H1 (cell line): ENCODE data around the gene ST6GALNAC5. TPM values are rescaled to one million over a fixed set of nuclear protein-coding genes. Genes with fewer than 3 reads are reported as not detected.

Experiments used
- CTCF ChIA-PET: fragments of 300-600 bp; sonication (Branson Sonifier 250); formaldehyde crosslinking; loops from one replicate; lab custom pipeline; 2021; ENCODE audit not compliant: partially characterized antibody; lab: Charles Lee
- POLR2A ChIA-PET: fragments of 300-600 bp; sonication (Branson Sonifier 250); formaldehyde crosslinking; loops from one replicate; lab custom pipeline; 2021; ENCODE audit warnings: inconsistent platforms; ENCODE audit not compliant: partially characterized antibody; lab: Charles Lee
- DNase-seq, 2 experiments: peaks; one replicate each; pipeline versions ENCODE4 v3.0.0 to v3.0.0-alpha.2; 2010 to 2022; ENCODE audit warnings: low spot score in 2 of 2, low read depth in 1 of 2, mixed read lengths in 1 of 2
- FAIRE-seq: peaks from 2 replicates; lab custom pipeline; 2011; peaks lifted over from hg19 to GRCh38; lab: Jason Lieb, UNC
- H2AFZ ChIP-seq: 2 replicates; pipeline ENCODE4 v1.8.1; 2012; ENCODE audit warnings: low read length, inconsistent platforms
- H2AK5ac ChIP-seq: 2 replicates; pipeline ENCODE4 v1.6.1; 2013; ENCODE audit warnings: low read depth, low read length
- H2BK120ac ChIP-seq: replicated peaks from 2 replicates; pipeline ENCODE3; 2013; ENCODE audit warnings: low read depth, low read length, inconsistent platforms
- H2BK12ac ChIP-seq: 2 replicates; pipeline ENCODE4 v1.6.1; 2013; ENCODE audit warnings: low read depth, low read length
- H2BK15ac ChIP-seq: 2 replicates; pipeline ENCODE4 v1.6.1; 2013; ENCODE audit warnings: low read length
- H2BK20ac ChIP-seq: 2 replicates; pipeline ENCODE4 v1.6.1; 2013; ENCODE audit warnings: low read length
- H2BK5ac ChIP-seq: 2 replicates; pipeline ENCODE4 v1.6.1; 2013; ENCODE audit warnings: low read depth, low read length
- H3K14ac ChIP-seq: 2 replicates; pipeline ENCODE4 v1.6.1; 2013; ENCODE audit warnings: inconsistent platforms; ENCODE audit not compliant: insufficient read length
- H3K18ac ChIP-seq: 2 replicates; pipeline ENCODE4 v1.6.1; 2013; ENCODE audit warnings: low read length; ENCODE audit errors: extremely low read depth
- H3K23ac ChIP-seq: 2 replicates; pipeline ENCODE4 v1.6.1; 2013; ENCODE audit warnings: inconsistent platforms; ENCODE audit not compliant: insufficient read length
- H3K23me2 ChIP-seq: 2 replicates; pipeline ENCODE4 v1.6.1; 2013; ENCODE audit warnings: low read depth, low read length
- H3K27ac ChIP-seq: 2 replicates; pipeline ENCODE4 v1.6.1; 2011; ENCODE audit warnings: low read depth, low read length, inconsistent platforms
- H3K27me3 ChIP-seq, 4 experiments: replicated peaks in 1 of 4; 1 replicate in 1 of 4; 2 replicates in 3 of 4; pipeline versions ENCODE4 v1.6.1 to v1.8.1; 2011 to 2013; ENCODE audit warnings: low read length in 3 of 4, mild to moderate bottlenecking in 3 of 4, inconsistent platforms in 2 of 4, mixed read lengths in 2 of 4, moderate library complexity in 1 of 4; ENCODE audit not compliant: control insufficient read depth in 3 of 4, insufficient read depth in 3 of 4; ENCODE audit errors: extremely low read depth in 1 of 4
- H3K36me3 ChIP-seq, 4 experiments: 2 replicates each; pipeline versions ENCODE4 v1.6.1 to v1.8.1; 2011 to 2013; ENCODE audit warnings: mild to moderate bottlenecking in 4 of 4, low read length in 3 of 4, moderate library complexity in 2 of 4, control low read depth in 1 of 4, inconsistent platforms in 1 of 4; ENCODE audit not compliant: insufficient read depth in 4 of 4, control insufficient read depth in 2 of 4
- H3K4ac ChIP-seq: replicated peaks from 2 replicates; pipeline ENCODE3; 2013; ENCODE audit warnings: low read length, low read depth, mixed read lengths, inconsistent platforms; ENCODE audit not compliant: insufficient read length
- H3K4me1 ChIP-seq, 4 experiments: replicated peaks in 1 of 4; 1 replicate in 1 of 4; 2 replicates in 3 of 4; pipeline versions ENCODE4 v1.6.1 to v1.8.1; 2011 to 2013; ENCODE audit warnings: low read length in 3 of 4, inconsistent platforms in 2 of 4, mixed read lengths in 1 of 4; ENCODE audit not compliant: insufficient read depth in 4 of 4, control insufficient read depth in 3 of 4
- H3K4me2 ChIP-seq, 2 experiments: 2 replicates each; pipeline versions ENCODE4 v1.6.1 to v1.8.1; 2011 to 2013; ENCODE audit warnings: low read depth in 2 of 2, low read length in 2 of 2, control low read depth in 1 of 2, inconsistent platforms in 1 of 2, mild to moderate bottlenecking in 1 of 2; ENCODE audit not compliant: insufficient read depth in 1 of 2
- H3K4me3 ChIP-seq, 4 experiments: fragments of 200-600, 300-600 bp in 1 of 4; sonication (generic), shearing (Covaris generic), sonication (Bioruptor Twin) in 1 of 4; 2 replicates each; pipeline versions ENCODE4 v1.5.1 to v1.8.1; 2011 to 2016; ENCODE audit warnings: low read length in 4 of 4, low read depth in 3 of 4, control low read depth in 2 of 4, inconsistent platforms in 2 of 4, mild to moderate bottlenecking in 2 of 4, mixed read lengths in 1 of 4, moderate library complexity in 1 of 4; ENCODE audit not compliant: insufficient read depth in 2 of 4; ENCODE audit errors: extremely low read depth in 1 of 4
- H3K56ac ChIP-seq: replicated peaks from 2 replicates; pipeline ENCODE3; 2013; ENCODE audit warnings: low read depth, mild to moderate bottlenecking, mixed read lengths, low read length, inconsistent platforms; ENCODE audit not compliant: insufficient read length
- H3K79me1 ChIP-seq: 2 replicates; pipeline ENCODE4 v1.6.1; 2013; ENCODE audit warnings: low read depth, low read length, control low read depth
- H3K79me2 ChIP-seq, 2 experiments: 2 replicates each; pipeline versions ENCODE4 v1.6.1 to v1.8.1; 2012 to 2013; ENCODE audit warnings: low read length in 2 of 2, mild to moderate bottlenecking in 2 of 2, inconsistent platforms in 1 of 2; ENCODE audit not compliant: insufficient read depth in 2 of 2, control insufficient read depth in 1 of 2
- H3K9ac ChIP-seq, 4 experiments: replicated peaks in 1 of 4; 1 replicate in 1 of 4; 2 replicates in 3 of 4; pipeline versions ENCODE4 v1.6.1 to v1.8.1; 2011 to 2013; ENCODE audit warnings: low read depth in 3 of 4, low read length in 3 of 4, control low read depth in 2 of 4, mild to moderate bottlenecking in 2 of 4, moderate library complexity in 2 of 4, inconsistent platforms in 1 of 4; ENCODE audit errors: extremely low read depth in 1 of 4
- H3K9me3 ChIP-seq, 2 experiments: 2 replicates each; pipeline versions ENCODE4 v1.6.1 to v1.8.1; 2012 to 2013; ENCODE audit warnings: mild to moderate bottlenecking in 2 of 2, moderate library complexity in 2 of 2, control low read depth in 1 of 2, inconsistent platforms in 1 of 2, low read depth in 1 of 2, low read length in 1 of 2, mixed read lengths in 1 of 2; ENCODE audit not compliant: insufficient read depth in 2 of 2
- H4K20me1 ChIP-seq, 2 experiments: replicated peaks in 1 of 2; 2 replicates each; pipeline versions ENCODE3 to v1.8.1; 2011 to 2013; ENCODE audit warnings: inconsistent platforms in 2 of 2, low read length in 2 of 2, mild to moderate bottlenecking in 1 of 2; ENCODE audit not compliant: insufficient read depth in 2 of 2, control insufficient read depth in 1 of 2
- H4K5ac ChIP-seq: 2 replicates; pipeline ENCODE4 v1.6.1; 2013; ENCODE audit warnings: low read length, low read depth, mixed read lengths, inconsistent platforms; ENCODE audit not compliant: insufficient read length
- H4K8ac ChIP-seq: 2 replicates; pipeline ENCODE4 v1.8.0; 2013; ENCODE audit warnings: mild to moderate bottlenecking, moderate library complexity, low read length, inconsistent platforms; ENCODE audit not compliant: insufficient read depth; ENCODE audit errors: extremely low read depth
- H4K91ac ChIP-seq: replicated peaks from 2 replicates; pipeline ENCODE3; 2013; ENCODE audit warnings: low read length, mixed read lengths, inconsistent platforms; ENCODE audit not compliant: insufficient read length
- CBX8 ChIP-seq: fragments of 300-800, 300-1000 bp; sonication (generic); IDR thresholded peaks from 2 replicates; pipeline ENCODE4 v1.7.1; 2016; ENCODE audit warnings: low read depth, low read length, borderline replicate concordance
- FOSL1 ChIP-seq: IDR thresholded peaks from 2 replicates; pipeline ENCODE4 v1.6.1; 2011; ENCODE audit warnings: mild to moderate bottlenecking, low read depth, low read length, moderate library complexity; ENCODE audit not compliant: insufficient read depth
- HDAC6 ChIP-seq: IDR thresholded peaks from one replicate; pipeline ENCODE4 v1.7.1; 2012; ENCODE audit warnings: low read depth, mild to moderate bottlenecking, inconsistent platforms, low read length, moderate library complexity
- KDM5A ChIP-seq: fragments of 200-600 bp; IDR thresholded peaks from 2 replicates; pipeline ENCODE4 v1.7.1; 2012; ENCODE audit warnings: mild to moderate bottlenecking, low read length, inconsistent platforms, mixed read lengths
- PHF8 ChIP-seq: fragments of 200-600 bp; sonication (generic); conservative IDR thresholded peaks from 2 replicates; pipeline ENCODE4 v1.7.1; 2012; ENCODE audit warnings: low read depth, mild to moderate bottlenecking, inconsistent platforms, low read length, moderate library complexity
- SIX5 ChIP-seq: IDR thresholded peaks from 2 replicates; pipeline ENCODE4 v1.6.1; 2011; ENCODE audit warnings: mild to moderate bottlenecking, low read depth, low read length
- SP2 ChIP-seq: IDR thresholded peaks from 2 replicates; pipeline ENCODE4 v1.6.1; 2012; ENCODE audit warnings: mild to moderate bottlenecking, low read length, inconsistent platforms
- TEAD4 ChIP-seq: IDR thresholded peaks from 2 replicates; pipeline ENCODE4 v1.6.1; 2012; ENCODE audit warnings: low read depth, low read length, inconsistent platforms, mixed read lengths
- WGBS, 2 experiments: shearing (Covaris generic) in 1 of 2; methylation state at CpG; one replicate each; pipeline versions ENCODE4 v1.1.6 to v1.1.7; 2013 to 2015; ENCODE audit warnings: low lambda C conversion rate in 2 of 2, mixed read lengths in 2 of 2, inconsistent platforms in 1 of 2, low coverage in 1 of 2, missing lambda C conversion rate in 1 of 2; ENCODE audit not compliant: insufficient replicate concordance in 2 of 2, insufficient coverage in 1 of 2, insufficient read length in 1 of 2; ENCODE audit errors: extremely low coverage in 1 of 2, missing lambda C conversion rate in 1 of 2; 5-methylcytosine and 5-hydroxymethylcytosine counted together
- polyA plus RNA-seq, 7 experiments: library from polyadenylated mRNA; depleted of rRNA in 3 of 7; stranded (reverse) in 5 of 7; unstranded in 2 of 7; fragments of >200 nt in 5 of 7; fragments of 200-250 nt in 2 of 7; gene quantifications; 1 replicate in 5 of 7; 2 replicates in 1 of 7; 4 replicates in 1 of 7; pipeline versions ENCODE4 v1.2.1 to v1.2.3, GENCODE V29; 2011 to 2013; ENCODE audit warnings: missing spikeins in 2 of 7, mixed read lengths in 2 of 7
- total RNA-seq: library from RNA; stranded (reverse); fragmentation: NEBNext Ultra II Directional; extraction: Animal tissue kit (Norgen Biotek cat#: 25700); gene quantifications from 2 replicates; pipeline ENCODE4 v1.2.1, GENCODE V29; 2021
- TF ChIP-seq, protein P1 (sequence below): IDR thresholded peaks from 2 replicates; pipeline ENCODE4 v1.6.1; 2012; ENCODE audit warnings: inconsistent platforms
- TF ChIP-seq, protein P2 (sequence below): IDR thresholded peaks from 2 replicates; pipeline ENCODE4 v1.6.1; 2011; ENCODE audit warnings: low read length, improper control_type of control experiment
- TF ChIP-seq, protein P3 (sequence below): IDR thresholded peaks from 2 replicates; pipeline ENCODE4 v1.6.1; 2012; ENCODE audit warnings: inconsistent platforms

The ST6GALNAC5 gene
- total and polyA plus RNA-seq, 2 of the 8 experiments (the other 6 are each of a cell fraction or from before 2014, with no cell fraction given) = 6.2 to 7.3 TPM

DNA sequence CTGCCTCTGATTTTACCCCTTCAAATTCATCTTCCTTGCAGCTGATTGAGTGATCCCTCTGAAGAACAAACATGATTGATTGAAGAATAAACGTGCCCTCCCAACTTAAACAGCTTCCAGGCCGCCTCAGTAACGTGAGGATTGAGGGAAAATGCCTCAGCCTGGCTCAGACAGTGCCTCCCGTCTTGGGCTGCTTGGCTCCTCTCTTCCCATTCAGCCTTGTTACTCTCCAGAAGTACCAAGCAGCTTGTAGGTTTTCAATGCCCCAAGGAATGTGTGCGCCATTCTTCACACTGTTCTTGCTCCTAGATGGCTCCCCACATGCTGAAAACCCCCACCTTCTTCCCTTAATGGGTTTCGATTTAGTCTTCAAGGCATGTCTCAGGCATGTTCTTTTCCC, 51.8 kb downstream of the ST6GALNAC5 start:
- Histone ChIP-seq H2BK15ac (no peak overlapping the region), H3K4me1 (peaks cover 0 to 5% (median 0%) of the 10 kb centered on the region in 4 experiments; a peak in 2 of 7 replicates), H3K23ac (no peak overlapping the region), H3K4me3 (no peak overlapping the region), H3K27ac (peak overlapping the region; percentile 36; the same call in 1 of the 2 replicates), H3K56ac (no peak overlapping the region), H3K36me3 (no peaks in the 10 kb centered on the region), H3K23me2 (no peaks in the 10 kb centered on the region), H3K18ac (peak overlapping the region; percentile 75; the same call in 1 of the 2 replicates), H4K91ac (peak overlapping the region; percentile 2), H2AK5ac (no peak overlapping the region), H3K14ac (no peak overlapping the region), H3K4me2 (no peak overlapping the region), H3K4ac (no peak overlapping the region), H2BK20ac (no peak overlapping the region), H4K20me1 (no peaks in the 10 kb centered on the region), H2BK5ac (peak overlapping the region; percentile 63; the same call in 1 of the 2 replicates), H2BK12ac (peak overlapping the region; percentile 96), H2AFZ (peak overlapping the region; percentile 70; the same call in 1 of the 2 replicates), H3K79me2 (no peaks in the 10 kb centered on the region), H2BK120ac (no peak overlapping the region), H3K9ac (no peak overlapping the region), H4K8ac (no peak overlapping the region), H4K5ac (no peak overlapping the region), H3K27me3 (no peaks in the 10 kb centered on the region), H3K79me1 (no peaks in the 10 kb centered on the region), H3K9me3 (no peaks in the 10 kb centered on the region)
- 66% methylated on average over 6 of the region's 6 CpGs; no CpG with 5 or more reads in 1 of the 2 experiments for WGBS, 2 experiments
- ChIA-PET CTCF (interaction anchor here (1.3 kb wide), 1 partner anchor 203 kb away, joined by 3 read pairs; no protein-coding TSS in a partner anchor), POLR2A (interaction anchor here (0.7 kb wide), 1 partner anchor 51 kb away, joined by 3 read pairs; the partner anchor contains the start of gene ST6GALNAC5)
- FAIRE-seq = peak; percentile 52
- no peak for DNase-seq
- TF ChIP-seq SP2 (no peak), PHF8 (no peak), SIX5 (no peak), KDM5A (no peak), HDAC6 (no peak), TEAD4 (peak; percentile 55; the same call in 1 of the 2 replicates), CBX8 (no peak), FOSL1 (no peak)
- TF ChIP-seq, protein P1, sequence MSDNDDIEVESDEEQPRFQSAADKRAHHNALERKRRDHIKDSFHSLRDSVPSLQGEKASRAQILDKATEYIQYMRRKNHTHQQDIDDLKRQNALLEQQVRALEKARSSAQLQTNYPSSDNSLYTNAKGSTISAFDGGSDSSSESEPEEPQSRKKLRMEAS = 0 out of 2 replicates have a peak, but pooled peaks have one; percentile 27
- TF ChIP-seq, protein P2, sequence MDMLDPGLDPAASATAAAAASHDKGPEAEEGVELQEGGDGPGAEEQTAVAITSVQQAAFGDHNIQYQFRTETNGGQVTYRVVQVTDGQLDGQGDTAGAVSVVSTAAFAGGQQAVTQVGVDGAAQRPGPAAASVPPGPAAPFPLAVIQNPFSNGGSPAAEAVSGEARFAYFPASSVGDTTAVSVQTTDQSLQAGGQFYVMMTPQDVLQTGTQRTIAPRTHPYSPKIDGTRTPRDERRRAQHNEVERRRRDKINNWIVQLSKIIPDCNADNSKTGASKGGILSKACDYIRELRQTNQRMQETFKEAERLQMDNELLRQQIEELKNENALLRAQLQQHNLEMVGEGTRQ = no peak
- TF ChIP-seq, protein P3, sequence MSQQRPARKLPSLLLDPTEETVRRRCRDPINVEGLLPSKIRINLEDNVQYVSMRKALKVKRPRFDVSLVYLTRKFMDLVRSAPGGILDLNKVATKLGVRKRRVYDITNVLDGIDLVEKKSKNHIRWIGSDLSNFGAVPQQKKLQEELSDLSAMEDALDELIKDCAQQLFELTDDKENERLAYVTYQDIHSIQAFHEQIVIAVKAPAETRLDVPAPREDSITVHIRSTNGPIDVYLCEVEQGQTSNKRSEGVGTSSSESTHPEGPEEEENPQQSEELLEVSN = peak; percentile 43; the same call in 1 of the 2 replicates
